Type B pancreatic cell (in vitro differentiated cells): Measurements from ENCODE around the gene SFT2D1. TPM values are rescaled to one million over a fixed set of nuclear protein-coding genes. Genes with fewer than 3 reads are reported as not detected.

Experiments used
- DNase-seq: peaks from one replicate; pipeline ENCODE4 v3.0.0; 2021; ENCODE audit warnings: mixed read lengths; ENCODE audit not compliant: unreplicated experiment; ENCODE audit errors: extremely low spot score
- H3K27ac Mint-ChIP-seq: 2 replicates; pipeline ENCODE4 v1.8.0; 2021; ENCODE audit warnings: mild to moderate bottlenecking, mixed read lengths
- H3K27me3 Mint-ChIP-seq: 2 replicates; pipeline ENCODE4 v1.8.0; 2021; ENCODE audit warnings: mixed read lengths
- H3K36me3 Mint-ChIP-seq: 2 replicates; pipeline ENCODE4 v1.8.0; 2021; ENCODE audit warnings: mixed read lengths
- H3K4me1 Mint-ChIP-seq: one replicate; pipeline ENCODE4 v1.8.0; 2021; ENCODE audit warnings: mixed read lengths; ENCODE audit not compliant: unreplicated experiment
- H3K4me3 Mint-ChIP-seq: 2 replicates; pipeline ENCODE4 v1.8.0; 2021; ENCODE audit warnings: mild to moderate bottlenecking, mixed read lengths
- H3K9me3 Mint-ChIP-seq: 2 replicates; pipeline ENCODE4 v1.8.0; 2021; ENCODE audit warnings: mixed read lengths
- total RNA-seq: library from RNA; stranded (reverse); gene quantifications from 2 replicates; pipeline ENCODE4 v1.2.1, GENCODE V29; 2021; ENCODE audit warnings: low replicate concordance
- TF ChIP-seq, protein P1 (sequence below): fragments of 200-600 bp; sonication (generic); conservative IDR thresholded peaks from 2 replicates; pipeline ENCODE4 v1.5.0; 2021; ENCODE audit warnings: antibody characterized with exemption, mild to moderate bottlenecking

SFT2D1 gene
- total RNA-seq, 1 donor from 2014 or later, result 29.5 TPM

DNA sequence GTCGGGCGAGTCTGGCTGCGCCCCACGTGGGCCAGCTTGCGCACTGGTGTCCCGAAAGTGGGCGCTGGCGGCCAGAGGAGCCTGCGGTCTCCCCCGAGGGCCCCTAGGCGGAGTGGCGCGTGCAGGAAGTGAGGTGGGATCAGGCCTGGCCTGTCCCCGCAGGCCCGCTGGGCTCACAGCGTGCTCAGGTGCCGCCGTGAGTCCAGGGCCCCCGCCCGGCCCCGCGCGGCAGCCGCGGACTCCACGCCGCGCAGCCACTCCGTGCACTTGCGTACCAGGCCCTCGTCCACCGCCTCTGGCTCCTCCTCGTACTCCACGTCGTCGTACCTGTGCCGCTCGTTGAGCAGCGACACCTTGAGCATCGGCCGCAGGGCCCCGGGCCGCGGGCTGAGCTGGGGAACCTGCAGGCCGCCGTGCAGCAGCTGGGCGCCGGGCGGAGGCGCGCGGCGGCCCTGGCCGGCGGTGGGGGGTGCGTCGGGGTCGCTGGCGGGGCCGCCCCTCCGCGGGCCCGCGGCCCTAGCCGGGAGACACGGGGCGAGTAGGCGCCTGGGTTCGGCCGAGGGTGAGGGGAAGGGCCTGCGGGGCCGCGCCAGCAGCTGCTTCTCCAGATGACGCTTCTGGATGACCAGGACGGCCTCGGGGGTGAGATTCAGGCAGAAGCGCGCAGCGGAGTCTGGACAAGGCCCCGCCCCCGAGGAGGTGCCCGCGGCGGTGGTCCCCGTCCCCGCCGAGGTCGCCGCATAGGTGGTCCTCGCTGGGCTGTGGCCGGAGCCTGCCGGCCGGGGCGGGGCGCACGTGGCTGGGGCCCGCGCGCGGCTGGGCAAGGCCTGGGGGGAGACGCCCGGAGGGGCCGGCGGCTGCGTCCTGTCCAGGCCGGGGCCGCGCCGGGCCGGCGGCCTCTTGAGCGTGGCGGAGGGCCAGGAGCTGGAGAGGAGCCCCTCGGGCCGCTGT, 35.0 kb downstream of the SFT2D1 start:
- DNase-seq, result no peak
- H3K9me3 Mint-ChIP-seq, result no peaks in the 10 kb centered on the region
- no peak overlapping the region for H3K4me3 Mint-ChIP-seq
- H3K4me1 Mint-ChIP-seq, result peaks cover 8% of the 10 kb centered on the region
- TF ChIP-seq, protein P1, sequence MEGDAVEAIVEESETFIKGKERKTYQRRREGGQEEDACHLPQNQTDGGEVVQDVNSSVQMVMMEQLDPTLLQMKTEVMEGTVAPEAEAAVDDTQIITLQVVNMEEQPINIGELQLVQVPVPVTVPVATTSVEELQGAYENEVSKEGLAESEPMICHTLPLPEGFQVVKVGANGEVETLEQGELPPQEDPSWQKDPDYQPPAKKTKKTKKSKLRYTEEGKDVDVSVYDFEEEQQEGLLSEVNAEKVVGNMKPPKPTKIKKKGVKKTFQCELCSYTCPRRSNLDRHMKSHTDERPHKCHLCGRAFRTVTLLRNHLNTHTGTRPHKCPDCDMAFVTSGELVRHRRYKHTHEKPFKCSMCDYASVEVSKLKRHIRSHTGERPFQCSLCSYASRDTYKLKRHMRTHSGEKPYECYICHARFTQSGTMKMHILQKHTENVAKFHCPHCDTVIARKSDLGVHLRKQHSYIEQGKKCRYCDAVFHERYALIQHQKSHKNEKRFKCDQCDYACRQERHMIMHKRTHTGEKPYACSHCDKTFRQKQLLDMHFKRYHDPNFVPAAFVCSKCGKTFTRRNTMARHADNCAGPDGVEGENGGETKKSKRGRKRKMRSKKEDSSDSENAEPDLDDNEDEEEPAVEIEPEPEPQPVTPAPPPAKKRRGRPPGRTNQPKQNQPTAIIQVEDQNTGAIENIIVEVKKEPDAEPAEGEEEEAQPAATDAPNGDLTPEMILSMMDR, result no peak
- H3K27me3 Mint-ChIP-seq, result peaks cover 75% of the 10 kb centered on the region
- H3K27ac Mint-ChIP-seq, result no peak overlapping the region
- no peaks in the 10 kb centered on the region for H3K36me3 Mint-ChIP-seq

DNA sequence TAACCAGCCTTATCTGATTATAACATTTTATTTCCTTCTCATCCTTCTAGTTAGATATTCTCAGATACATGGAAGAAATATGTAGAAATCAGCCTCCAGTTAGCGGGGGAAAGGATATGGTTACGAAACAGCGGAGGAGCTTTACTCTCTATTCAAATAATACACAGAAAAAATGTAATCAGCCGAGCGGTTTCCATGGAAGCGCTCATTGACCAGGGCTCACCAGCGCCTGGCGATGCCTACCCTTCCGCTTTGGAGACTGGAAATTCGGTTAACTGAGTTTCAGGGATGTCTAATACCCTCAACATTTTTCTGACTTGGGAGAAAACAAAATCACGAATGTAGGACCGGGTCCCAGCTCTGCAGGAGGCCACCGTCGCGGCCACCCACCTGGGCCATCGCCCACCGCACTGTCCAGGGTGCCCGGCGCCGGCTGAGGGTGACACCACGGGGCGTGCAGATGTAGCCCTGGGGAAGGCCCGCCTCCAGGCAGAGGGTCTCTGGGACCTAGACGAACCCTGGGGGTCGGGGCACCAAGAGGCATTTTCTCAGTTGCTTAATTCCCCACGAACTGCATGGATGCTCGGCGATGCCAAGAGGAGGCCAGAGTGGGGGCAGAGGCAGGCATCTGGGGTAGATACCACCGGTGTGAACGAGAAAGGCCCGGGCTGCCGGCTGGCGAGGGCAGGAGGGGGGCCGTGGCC, 35.8 kb downstream of the SFT2D1 start:
- Mint-ChIP-seq H3K4me3 (peak overlapping the region; percentile 82), H3K27me3 (peaks cover 77% of the 10 kb centered on the region), H3K9me3 (no peaks in the 10 kb centered on the region), H3K4me1 (peaks cover 8% of the 10 kb centered on the region), H3K27ac (no peak overlapping the region), H3K36me3 (no peaks in the 10 kb centered on the region)
- TF ChIP-seq, protein P1, result no peak
- no peak for DNase-seq

DNA sequence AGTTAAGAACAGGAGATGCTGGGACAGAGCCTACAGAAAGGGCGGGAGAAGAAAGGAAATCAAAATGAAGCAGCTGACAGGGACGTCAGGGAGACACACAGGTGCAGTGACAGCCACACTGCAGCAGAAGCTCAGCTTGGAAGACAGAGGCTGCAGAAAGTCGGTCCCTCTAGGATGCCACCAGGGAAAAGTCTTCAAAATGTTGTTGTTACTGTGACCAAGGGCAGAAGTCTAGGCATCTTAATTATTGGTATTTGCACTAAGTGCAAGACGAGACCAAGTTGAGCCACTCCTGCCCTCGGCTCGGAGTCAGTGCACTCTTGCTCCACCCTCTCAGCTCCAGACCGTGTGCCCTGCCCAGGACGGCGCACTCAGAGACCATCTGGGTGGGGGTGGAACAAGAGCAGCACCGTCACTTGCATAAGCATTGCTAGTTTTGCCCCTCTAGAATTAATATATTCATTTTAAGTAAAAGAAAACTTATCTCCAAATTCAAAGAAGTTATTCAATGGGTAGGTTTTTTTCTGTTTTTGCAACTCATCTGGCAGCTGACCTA, 36.7 kb downstream of the SFT2D1 start:
- Mint-ChIP-seq H3K27me3 (peaks cover 74% of the 10 kb centered on the region), H3K4me3 (peak overlapping the region; percentile 30), H3K27ac (no peak overlapping the region), H3K4me1 (peaks cover 8% of the 10 kb centered on the region), H3K9me3 (no peaks in the 10 kb centered on the region), H3K36me3 (no peaks in the 10 kb centered on the region)
- TF ChIP-seq, protein P1, result no peak
- no peak for DNase-seq

DNA sequence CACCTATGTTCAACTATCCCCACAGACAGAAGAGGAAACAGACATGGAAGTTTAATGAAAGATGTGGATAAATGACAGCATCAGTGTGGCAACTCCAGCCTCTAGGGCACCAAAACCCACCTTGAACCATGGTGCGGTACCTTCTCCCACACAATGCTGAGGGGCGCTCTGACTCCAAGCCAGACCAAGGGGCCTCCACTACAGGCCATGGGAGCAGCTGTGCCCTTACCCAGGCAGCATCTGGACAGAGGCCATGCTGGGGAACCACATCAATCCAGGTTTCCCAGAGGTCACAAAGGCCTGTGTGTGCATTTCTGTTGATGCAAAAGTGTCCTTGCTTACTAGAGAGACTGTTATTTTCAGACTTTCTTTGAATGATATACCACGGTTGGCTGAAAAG, 38.2 kb downstream of the SFT2D1 start:
- Mint-ChIP-seq H3K27me3 (peaks cover 58% of the 10 kb centered on the region), H3K27ac (no peak overlapping the region), H3K9me3 (no peaks in the 10 kb centered on the region), H3K4me1 (peaks cover 6% of the 10 kb centered on the region), H3K4me3 (no peak overlapping the region), H3K36me3 (no peaks in the 10 kb centered on the region)
- DNase-seq, result no peak
- TF ChIP-seq, protein P1, result no peak

DNA sequence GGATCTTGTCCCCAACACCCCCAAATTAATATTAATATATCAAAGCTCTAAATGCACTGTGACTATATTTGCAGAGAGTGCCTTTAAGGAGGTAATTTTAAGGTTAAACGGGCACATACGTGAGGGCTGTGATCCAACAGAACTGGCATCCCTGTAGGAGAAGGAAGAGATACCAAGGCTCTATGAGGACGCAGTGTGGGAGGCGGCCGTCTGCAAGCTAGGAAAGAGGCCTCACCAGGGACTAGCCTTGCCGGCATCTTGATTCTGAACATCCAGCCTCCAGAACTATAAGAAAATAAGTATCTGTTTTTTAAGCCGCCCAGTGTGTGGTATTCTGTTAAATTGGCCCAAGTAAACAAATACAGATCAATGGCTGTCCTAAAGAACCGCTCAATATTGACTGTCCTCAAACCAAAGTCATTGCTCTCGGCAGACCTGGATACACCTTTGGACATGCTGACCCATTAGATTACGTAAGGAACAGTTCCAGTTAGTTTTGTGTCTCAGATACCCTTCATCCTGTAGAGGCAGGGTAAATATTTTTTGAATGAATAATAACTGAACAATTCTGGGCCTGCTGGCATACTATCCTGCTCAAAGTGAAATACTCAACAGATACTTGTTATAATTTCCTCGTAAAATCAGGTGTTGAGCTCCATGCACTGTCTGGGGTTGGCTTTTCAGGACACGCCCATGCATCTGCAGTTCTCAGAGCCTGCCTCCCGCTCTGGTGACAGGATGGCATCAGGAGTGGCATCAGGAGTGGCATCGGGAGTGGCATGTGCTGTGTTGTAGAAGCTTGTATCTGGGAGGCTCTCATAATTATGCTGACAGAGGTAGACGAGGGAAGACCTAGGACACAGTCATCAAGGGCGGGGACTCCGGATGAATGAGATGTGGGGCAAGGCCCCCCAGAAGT, 40.5 kb downstream of the SFT2D1 start:
- Mint-ChIP-seq H3K27me3 (peaks cover 61% of the 10 kb centered on the region), H3K4me1 (no peaks in the 10 kb centered on the region), H3K9me3 (no peaks in the 10 kb centered on the region), H3K27ac (no peak overlapping the region), H3K36me3 (no peaks in the 10 kb centered on the region), H3K4me3 (no peak overlapping the region)
- TF ChIP-seq, protein P1, result no peak
- DNase-seq, result no peak
